ENCODE results near the gene HS2ST1.
"Not testable (repeated sequence)": the region's sequence is repeated elsewhere in the genome, so short reads cannot be mapped to it uniquely, and the experiment has no call there.

HS2ST1 gene

DNA sequence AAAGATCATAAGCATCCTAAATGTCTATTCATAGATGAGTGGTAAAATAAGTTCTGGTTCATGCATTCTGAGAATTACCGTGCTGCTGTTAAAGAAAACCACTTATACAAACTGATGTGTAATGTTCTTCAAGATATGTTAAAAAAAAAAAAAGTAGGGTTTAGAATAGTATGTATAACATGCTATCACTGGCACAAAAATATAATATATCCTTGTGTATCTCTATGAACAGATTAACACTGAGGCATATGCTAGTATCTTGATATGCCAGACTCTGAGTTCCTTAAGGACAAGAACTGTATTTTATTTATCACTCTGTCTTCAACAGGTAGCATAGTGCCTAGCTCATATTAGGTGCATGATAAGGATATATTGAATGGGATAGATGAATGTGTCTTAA is 108.9 kb downstream of the HS2ST1 start:
- DNase-seq (ENCODE audit: low read depth): no peak

DNA sequence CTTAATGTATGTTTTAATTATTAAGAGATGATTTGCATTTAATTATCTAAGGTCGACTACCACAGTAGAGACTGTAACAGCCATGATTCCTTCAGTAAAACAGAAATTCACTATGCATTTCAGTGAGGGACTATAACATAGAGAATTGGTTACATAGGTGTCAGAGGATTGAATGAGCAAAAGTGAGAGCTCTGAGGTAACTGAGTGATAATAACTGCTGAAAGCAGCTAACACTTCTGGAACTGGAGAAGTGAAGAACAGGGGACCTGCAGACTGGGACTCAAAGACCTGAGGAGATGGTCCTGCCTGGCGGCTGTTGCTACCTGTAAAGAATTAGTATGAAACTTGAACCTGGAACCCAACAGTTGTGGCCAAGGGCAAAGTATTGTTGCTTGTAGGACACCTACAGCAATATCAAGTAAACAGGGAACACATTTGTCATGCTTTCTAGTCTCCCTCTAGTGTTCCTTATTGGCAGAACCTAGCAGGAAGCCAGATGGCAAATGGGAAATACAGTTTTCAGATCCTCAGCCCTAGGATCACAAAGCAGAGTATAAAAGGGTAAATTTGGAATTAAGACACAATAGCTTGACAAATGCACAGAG is 110.6 kb downstream of the HS2ST1 start:
- DNase-seq (ENCODE audit: low read depth): no peak

DNA sequence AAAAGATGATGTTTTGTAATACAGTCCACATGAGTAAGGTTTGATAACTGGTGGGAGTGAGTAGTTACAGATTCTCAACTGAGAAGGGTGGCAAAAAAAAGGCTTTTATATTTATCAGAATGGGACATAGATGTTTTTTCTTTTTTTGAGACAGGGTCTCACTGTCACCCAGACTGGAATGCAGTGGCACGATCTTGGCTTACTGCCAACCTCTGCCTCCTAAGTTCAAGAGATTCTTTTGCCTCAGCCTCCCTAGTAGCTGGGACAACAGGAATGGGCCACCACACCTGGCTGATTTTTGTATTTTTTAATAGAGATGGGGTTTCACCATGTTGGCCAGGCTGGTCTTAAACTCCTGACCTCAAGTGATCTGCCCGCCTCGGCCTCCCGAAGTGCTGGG is 113.1 kb downstream of the HS2ST1 start:
- not testable (repeated sequence) for DNase-seq (ENCODE audit: low read depth)

DNA sequence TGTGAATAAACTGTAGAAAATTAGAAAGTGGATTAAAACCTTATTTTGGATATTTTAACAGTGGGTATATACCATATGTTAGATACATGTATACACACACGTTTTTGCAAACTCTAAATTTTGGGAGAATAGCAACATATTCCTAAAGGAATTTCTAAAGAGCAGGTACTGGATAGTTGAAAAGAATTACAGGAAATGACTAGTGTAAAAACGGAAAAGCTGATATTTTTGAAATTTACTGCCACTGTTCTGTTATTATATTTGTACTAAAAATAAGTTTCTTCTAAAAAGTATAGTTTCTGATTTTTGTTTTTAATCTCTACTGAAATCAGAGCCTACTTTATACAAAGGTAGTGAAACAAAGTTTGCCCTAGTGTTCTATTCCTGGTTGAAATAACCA is 114.1 kb downstream of the HS2ST1 start:
- DNase-seq (ENCODE audit: low read depth): no peak

DNA sequence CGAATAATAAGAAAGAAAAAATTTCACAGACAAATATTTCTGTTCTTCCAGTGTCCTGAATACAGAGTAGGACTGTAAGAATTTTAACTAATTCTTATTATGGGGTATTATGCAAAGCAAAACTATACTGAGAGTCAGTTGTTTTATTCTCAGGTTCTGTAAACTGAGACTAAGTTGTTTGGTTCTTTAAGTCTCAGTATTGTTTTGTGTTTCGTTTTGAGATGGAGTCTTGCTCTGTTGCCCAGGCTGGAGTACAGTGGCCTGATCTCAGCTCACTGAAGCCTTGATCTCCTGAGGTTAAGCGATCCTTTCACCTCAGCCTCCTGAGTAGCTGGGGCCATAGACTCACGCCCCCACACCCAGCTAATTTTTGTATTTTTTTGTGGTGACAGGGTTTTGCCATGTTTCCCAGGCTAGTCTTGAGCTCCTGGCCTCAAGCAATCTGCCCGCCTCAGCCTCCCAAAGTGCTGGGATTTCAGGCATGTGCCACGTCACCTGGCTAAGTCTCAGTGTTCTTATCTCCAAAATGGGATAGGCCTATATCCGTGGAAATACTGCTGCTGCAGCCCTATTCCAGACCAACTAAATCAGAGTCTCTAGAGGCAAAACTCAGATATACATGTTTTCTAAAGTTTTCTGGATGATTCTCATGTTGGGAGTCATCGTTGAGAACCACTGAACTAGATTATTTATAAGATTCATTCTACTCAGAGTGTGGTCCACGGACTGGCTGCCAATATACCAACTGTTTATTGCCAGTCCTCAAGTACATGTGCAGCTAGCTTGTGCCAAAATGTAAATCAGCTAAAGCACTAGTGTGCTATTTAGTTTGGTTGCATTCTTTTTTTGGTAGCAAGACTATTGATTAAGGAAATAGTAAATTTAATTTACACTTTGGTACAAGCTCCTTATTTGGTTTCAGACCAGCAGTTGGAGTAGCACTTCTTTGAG is 116.6 kb downstream of the HS2ST1 start:
- no peak for DNase-seq (ENCODE audit: low read depth)

DNA sequence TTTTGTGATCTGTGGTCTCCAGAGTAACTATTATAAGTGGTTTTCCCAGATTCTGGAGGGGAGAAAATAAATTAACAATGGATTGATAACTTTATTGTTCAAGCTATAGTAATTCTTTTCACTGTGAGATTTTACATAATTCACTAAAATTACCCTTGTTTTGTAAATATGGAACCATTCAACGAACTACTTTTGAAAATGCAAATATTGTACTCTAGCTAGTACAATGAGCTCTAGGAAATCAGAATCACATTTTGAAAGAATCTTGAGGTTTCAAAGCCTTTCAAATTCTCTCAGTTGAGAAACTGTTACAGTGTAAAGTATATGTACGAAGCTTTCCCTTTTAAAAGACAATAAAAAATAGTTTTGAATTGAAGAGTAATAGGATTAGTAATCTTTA is 119.9 kb downstream of the HS2ST1 start:
- DNase-seq (ENCODE audit: low read depth): no peak

DNA sequence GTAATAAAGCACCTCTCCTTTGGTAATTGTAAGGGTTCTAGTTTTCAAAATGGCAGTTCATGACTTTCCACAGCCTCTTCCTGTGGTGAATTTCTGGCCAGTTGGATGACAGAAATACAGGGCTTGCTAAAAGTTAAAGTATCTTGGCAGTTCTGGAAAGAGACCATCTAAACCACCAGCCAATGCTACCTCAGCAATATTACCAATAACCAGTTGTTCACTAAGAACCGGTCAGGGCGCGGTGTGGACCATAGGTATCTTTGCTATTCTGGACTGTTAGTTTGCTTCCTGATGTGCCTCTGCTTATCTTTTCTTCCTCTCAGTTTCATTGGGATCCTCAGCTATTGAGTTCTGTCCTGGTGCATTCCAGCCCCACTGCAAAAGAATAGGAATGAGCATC is 124.7 kb downstream of the HS2ST1 start:
- DNase-seq (ENCODE audit: low read depth): no peak

DNA sequence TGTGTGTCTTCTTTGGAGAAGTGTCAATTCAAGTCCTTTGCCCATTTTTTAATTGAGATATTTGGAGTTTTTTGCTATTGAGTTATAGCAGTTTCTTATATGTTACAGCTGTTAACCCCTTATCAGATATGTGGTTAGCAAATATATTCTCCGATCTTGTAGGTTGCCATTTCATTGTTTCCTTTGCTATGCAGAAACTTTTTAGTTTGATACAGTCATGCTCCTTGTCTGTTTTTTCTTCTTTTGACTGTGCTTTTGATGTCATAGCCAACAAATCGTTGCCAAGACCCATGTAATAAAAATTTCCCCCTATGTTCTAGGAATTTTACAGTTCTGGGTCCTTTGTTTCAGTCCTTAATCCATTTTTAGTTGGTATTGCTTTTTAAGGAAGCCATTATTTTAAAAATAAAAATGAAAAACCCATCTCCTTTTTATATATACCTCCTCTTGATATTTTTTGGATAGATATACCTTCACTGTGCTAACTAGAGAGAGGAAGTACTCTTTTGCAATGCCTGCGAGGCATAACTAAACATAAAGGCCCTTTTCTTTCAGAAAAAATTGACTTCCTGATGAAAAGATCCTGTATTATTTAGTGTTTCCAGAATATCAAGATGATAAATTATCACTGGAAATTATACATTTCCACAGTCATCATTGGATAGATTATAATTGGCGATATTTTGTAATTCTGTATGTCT is 127.8 kb downstream of the HS2ST1 start:
- no peak for DNase-seq (ENCODE audit: low read depth)

DNA sequence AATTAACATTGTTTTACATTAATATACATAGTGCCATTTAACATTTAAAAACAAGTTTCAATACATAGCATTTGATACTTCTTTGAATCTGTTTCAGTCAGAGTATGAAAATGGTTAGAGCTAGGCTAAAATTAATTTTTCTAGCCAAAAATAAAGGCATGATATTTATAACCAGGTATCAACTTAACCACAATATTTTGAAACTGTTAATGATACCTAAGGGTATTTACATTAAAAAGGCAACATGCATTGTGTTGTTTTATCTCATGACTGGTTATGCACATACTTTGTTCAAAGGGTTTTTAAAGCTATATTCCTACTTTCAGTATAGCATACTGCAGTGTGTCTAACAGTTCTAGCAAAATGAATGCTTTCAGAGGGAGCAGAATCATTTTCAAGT is 130.0 kb downstream of the HS2ST1 start:
- no peak for DNase-seq (ENCODE audit: low read depth)

DNA sequence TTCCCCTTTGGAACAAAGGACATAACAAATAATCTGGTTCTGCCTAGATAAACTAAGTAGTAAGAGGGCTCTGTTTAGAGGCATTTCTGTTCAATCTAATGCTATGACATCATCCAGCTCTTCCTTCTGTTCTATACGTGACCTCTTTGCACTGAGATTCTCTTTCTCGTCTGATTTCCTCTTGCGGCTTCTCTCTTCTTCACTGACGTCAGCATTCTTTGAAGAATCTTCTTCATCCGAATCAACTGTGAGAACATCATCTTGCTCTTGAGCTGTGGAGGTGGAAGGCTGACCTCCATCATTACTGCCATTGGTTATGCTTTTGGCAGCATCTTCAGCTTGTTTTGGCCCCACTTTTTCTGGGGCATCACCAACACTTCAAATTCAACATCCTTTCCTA is 130.4 kb downstream of the HS2ST1 start:
- DNase-seq (ENCODE audit: low read depth): no peak

DNA sequence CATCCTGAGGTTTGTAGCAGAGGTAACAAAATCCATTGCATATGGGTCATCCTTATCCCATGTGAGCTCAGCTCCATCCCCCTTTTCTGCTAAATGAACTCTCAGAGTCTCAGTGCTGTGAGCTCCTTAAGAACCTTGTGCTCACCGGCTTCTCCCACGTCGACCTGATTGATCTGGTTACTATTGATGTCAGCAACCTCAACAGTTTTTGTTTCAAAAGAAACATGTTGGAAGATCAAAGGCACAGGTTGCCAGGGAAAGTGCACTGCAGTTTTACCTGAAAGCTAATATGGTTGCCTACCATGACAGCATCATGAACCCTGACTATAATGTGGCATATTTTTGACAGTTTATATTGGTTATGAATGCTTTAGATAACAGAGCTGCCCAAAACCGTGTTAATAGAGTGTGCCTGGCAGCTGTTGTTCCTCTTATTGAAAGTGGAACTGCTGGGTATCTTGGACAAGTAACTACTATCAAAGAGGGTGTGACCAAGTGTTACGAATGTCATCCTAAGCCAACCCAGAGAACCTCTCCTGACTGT is 131.4 kb downstream of the HS2ST1 start:
- DNase-seq (ENCODE audit: low read depth): no peak

DNA sequence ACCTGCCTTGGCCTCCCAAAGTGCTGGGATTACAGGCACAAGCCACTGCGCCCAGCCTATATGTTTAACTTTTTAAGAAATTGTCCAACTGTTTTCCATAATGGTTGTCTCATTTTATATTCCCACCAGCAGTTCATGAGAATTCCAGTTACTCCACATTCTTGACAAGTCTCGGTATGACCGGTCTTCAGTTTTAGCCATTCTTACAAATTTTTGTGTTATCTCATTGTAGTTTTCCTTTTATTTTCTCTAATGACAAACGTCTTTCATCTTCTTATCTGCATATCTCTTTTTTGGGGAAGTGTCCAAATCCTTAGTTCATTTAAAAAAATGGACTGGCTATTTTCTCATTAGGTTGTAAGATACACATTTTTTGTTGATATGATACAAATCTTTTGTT is 132.5 kb downstream of the HS2ST1 start:
- no peak for DNase-seq (ENCODE audit: low read depth)

DNA sequence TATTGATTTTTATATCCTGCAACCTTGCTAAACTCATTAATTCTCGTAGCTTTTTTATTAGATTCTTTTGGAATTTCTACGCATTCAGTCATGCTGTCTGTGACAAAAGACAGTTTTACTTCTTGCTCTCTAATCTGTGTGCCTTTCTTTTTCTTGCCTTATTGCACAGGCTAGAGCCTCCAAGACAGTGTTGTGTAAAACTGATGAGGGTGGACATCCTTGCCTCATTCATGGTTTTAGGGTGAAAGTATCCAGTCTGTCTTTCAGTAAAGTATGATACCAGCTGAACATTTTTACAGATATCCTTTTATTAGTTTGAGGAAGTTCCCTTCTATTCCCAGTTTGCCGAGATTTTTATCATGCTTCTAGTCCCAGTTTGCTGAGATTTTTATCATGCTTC is 133.8 kb downstream of the HS2ST1 start:
- no peak for DNase-seq (ENCODE audit: low read depth)

DNA sequence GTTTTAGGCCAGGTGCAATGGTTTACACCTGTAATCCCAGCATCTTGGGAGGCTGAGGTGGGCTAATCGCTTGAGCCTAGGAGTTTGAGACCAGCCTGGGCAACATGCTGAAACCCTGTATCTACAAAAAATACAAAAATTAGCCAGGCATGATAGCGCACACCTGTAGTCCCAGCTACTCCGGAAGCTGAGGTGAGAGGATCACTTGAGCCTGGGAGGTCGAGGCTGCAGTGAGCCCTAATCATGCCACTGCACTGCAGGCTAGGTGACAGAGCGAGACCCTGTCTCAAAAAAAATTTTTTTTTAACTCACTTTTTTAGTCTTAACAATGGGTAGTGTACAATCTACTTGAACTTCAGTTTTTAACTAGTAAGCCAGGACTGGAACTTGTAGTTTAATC is 137.5 kb downstream of the HS2ST1 start:
- no peak for DNase-seq (ENCODE audit: low read depth)

DNA sequence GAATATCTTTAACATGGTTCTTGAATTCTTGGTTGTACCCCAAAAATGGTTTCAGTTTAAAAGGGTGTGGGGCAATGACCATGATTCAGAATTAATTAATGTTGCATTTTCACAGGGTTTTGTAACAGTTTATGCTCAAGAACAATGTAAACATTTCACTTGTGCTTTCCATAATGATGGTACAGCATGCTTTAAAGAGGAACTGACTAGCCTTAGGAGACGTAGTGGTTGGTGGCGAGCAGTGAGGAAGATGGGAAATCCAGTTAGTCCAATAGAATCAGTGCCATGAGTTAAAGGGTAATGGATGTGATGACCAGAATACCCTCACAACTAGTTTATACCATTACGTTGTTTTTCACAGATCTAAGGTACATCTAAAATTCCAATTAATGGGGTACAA is 138.0 kb downstream of the HS2ST1 start:
- no peak for DNase-seq (ENCODE audit: low read depth)

DNA sequence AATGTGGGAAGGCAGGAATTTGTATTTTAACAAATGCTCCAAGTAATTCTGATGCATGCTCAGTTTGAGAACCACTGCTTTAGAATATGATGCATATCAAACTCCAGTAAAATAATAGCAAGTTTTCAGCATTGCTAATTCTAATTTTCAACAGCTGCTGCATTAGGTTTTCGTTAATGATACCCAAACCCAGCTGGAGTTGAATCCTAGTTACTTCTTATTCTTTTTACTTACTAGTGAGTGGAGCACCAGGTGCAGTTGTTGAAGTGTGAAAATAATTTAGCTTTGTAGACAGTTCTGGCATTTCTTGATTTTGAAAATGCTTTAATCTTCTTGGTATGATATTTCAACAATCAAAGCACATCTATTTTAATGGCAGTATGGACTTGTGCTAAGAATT is 138.5 kb downstream of the HS2ST1 start:
- DNase-seq (ENCODE audit: low read depth): no peak

DNA sequence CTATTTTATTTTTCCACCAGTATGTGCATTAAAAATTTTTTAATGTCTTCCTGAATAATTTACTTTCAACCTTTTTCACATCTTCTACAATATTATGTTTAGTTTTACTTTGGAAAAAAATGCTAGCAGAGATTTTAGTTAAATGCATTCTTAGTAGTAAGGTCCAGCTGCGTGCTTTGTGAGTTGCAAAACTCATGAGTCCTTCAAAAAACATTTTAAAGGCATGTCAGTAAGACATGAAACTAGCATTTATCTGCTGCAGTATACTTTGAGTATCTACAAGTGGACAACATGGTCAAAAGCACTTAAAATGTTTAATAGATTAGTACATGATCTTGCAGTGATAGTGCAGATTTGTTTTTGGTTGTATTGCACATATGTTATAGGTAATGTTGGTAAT is 139.0 kb downstream of the HS2ST1 start:
- DNase-seq (ENCODE audit: low read depth): no peak

DNA sequence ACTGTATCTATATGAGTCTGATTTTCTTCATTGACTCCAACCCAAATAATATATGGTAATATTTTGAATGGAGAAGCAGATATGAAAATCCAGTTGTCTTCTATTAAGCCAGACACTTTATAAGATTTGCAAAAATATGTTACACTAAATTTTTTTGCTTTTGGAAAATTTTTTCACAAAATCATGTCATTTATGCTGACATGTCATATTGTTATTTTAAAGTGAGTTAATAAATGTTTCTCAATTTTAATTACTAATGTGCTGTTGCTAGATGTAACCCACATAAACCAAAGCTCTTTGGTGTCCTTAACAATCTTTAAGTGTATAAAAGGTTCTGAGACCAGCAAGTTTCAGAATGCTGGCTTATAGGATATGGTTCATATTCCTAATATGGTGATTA is 142.5 kb downstream of the HS2ST1 start:
- DNase-seq (ENCODE audit: low read depth): no peak

DNA sequence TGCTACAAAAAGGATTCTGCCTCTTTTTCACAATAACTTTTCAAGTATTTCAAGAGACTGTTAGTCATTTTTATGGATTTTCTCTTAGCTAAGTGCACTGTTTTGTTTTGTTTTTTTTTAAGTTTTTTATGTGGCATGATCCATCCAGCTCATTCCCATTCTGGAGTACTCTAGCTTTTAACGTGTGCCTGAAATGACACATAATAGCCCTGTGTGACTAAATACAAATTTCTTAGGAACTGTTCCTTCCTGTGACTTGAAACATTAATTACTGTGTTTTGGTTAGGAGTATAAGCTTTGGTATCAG is 143.9 kb downstream of the HS2ST1 start:
- DNase-seq (ENCODE audit: low read depth): no peak

DNA sequence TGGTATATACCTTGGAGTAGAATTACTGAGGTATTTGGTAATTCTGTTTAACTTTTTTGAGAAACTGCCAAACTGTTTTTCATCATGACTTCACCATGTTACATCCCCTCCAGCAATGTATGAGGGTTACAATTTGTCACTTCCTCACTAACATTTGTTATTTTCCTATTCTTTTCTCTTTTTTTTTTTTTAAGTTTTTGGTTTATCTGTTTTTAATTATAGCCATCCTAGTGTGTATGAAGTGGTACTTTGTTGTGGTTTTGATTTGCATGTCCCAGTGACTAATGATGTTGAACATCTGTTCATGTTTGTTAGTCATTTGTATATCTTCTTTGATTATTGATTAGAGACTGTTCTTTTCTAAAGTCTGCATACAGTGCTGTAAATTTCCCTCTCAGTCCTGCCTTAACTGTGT is 147.3 kb downstream of the HS2ST1 start:
- no peak for DNase-seq (ENCODE audit: low read depth)

DNA sequence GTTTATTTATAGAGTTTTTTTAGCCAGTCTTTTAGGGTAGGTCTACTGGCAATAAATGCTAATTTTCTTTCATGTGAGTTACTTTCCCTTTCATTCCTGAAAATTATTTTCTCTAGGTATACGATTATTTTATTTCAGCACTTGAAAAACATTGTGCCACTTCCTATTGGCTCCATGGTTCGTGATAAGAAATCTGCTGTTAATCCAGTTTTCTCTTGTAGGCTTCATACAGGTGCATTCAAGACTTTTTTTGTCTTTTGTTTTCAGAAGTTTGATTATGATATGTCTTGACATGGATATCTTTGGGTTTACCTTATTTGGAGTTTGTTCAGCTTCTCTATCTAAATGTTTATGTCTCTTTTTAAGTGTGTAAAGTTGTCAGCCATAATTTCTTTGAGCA is 148.3 kb downstream of the HS2ST1 start:
- no peak for DNase-seq (ENCODE audit: low read depth)

DNA sequence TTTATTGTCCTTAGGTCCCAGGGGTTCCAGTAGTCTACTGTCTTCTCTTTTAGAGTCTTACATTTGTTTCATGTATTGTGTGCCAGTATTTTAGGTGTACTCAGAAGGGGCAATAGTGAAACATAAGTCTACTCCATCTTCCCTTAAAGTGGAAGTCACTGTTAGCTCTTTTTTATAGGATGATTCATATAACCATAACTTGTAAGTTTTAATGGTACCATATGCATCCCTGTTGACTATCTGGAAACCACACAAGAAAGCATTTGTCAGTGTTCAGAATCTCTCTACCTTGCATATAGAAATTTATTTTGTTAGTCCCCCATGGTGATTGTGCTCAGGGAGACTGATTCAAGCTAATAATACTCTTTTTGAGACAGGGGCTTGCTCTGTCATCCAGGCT is 149.9 kb downstream of the HS2ST1 start:
- no peak for DNase-seq (ENCODE audit: low read depth)

DNA sequence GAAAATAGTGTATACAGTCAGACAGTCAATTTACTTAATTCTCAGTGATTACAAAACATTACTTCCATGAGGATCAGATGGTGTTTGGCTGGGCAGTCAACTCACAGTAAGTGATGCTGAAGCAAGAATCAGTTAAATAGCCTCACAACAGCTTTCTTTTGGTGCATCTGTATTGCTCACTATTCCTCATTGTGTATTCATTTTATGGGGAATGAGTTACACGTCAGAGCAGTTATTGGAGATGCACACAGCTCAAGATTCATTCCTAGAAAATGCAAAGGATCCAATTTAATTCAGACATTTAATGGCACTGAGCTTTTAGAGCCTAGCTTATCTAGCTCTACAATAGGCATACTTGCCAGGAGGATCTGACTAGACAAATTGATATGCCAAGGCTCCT is 150.6 kb downstream of the HS2ST1 start:
- no peak for DNase-seq (ENCODE audit: low read depth)
